ENCODE data around the gene JAZF1.

DNA sequence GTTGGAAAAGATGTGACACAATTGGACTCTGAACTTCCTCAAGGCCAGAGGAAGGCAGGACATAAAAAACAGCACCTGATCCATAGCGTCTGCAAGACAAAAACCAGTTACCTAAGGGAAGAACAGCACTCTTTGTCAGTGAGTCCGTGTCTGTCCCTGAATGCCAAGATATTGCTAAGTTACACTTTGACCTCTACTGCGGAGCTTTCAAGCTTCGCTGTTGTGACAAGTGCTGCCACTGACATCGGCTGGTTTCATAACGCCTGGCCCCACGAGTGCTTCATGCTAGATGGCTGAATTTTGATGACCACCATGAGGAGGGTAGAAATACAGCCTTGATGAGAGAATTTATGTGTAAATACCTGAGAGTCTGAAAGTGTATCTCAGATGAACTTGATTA is 49.7 kb upstream of the JAZF1 start:
- TF ChIP-seq, protein P1, sequence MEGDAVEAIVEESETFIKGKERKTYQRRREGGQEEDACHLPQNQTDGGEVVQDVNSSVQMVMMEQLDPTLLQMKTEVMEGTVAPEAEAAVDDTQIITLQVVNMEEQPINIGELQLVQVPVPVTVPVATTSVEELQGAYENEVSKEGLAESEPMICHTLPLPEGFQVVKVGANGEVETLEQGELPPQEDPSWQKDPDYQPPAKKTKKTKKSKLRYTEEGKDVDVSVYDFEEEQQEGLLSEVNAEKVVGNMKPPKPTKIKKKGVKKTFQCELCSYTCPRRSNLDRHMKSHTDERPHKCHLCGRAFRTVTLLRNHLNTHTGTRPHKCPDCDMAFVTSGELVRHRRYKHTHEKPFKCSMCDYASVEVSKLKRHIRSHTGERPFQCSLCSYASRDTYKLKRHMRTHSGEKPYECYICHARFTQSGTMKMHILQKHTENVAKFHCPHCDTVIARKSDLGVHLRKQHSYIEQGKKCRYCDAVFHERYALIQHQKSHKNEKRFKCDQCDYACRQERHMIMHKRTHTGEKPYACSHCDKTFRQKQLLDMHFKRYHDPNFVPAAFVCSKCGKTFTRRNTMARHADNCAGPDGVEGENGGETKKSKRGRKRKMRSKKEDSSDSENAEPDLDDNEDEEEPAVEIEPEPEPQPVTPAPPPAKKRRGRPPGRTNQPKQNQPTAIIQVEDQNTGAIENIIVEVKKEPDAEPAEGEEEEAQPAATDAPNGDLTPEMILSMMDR (IDR thresholded peaks at IDR 0.05): no peak
- TF ChIP-seq ZFX (IDR thresholded peaks at IDR 0.05; ENCODE audit: borderline replicate concordance): no peak

Data from 22Rv1 (cell line).